AG09319 (cell line): Measurements from ENCODE around the gene FPGS.
A peak's percentile ranks its signal among the peaks of the same experiment; 100 is the strongest.

Experiments
- DNase-seq: peaks from one replicate; pipeline ENCODE4 v3.0.0-alpha.2; 2010; ENCODE audit warnings: low read depth; ENCODE audit errors: extremely low read depth
- CTCF ChIP-seq: IDR thresholded peaks from 2 replicates; pipeline ENCODE4 v1.5.1; 2011; ENCODE audit warnings: low read depth, mild to moderate bottlenecking, inconsistent platforms, low read length, moderate library complexity

The FPGS gene

DNA sequence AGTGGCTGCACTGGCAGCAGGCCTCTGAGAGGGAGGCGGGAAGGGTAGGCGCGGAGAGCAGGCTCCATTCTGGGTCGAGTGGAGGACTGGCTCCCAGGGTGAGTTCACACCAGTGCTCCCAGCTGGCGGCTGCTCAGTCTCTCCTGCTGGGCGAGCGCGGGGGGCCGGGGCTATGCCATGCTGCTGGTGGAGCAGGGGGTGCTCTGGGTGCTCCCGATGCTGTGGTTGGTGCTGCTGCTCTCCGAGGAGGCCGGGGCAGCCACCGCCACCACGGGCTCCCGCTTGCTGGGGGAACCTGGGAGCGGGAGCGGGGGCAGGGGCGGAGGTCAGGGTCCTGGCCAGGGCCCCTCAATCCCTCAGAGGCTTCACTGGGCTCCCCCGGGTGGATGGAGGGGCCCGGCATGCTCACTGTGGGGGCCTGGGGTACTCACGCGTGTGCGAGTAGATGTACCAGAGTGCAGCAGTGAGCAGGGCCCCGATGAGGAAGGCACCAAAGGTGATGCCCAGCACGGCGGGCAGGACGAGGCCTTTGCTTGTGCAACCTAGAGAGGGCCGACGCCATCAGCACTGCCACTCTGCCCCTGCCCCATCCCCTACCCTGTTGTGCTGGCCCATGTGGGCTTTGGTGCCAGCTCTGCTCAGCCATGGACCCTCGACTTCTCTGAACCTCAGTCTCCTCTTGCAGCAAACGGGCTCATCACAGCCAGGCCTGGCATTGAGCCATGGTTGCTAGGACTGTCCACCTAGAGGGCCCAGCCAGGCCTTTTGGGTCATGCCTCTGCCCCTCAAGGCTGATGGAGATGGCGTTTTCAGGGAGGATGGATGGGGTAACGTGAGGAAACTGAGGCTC, 13.1 kb downstream of the FPGS start:
- no peak for DNase-seq

GRCh38 chr9:127816362-127816725, 13.7 kb downstream of the FPGS start:
- no peak for DNase-seq
- TF ChIP-seq CTCF, result no peak

More for the DNA sequence above, 13.1 kb downstream of the FPGS start:
- no peak for TF ChIP-seq CTCF

- no peak for TF ChIP-seq CTCF
- DNase-seq, result no peak
Measured at GRCh38 chr9:127816728-127817127, 14.0 kb downstream of the FPGS start.

- TF ChIP-seq CTCF, result no peak
Measured at GRCh38 chr9:127817881-127818434, 15.3 kb downstream of the FPGS start.

GRCh38 chr9:127818574-127818973, 15.9 kb downstream of the FPGS start:
- TF ChIP-seq CTCF, result no peak

More at GRCh38 chr9:127817881-127818434, 15.3 kb downstream of the FPGS start:
- DNase-seq, result no peak

GRCh38 chr9:127822108-127822507, 19.4 kb downstream of the FPGS start:
- no peak for DNase-seq
- TF ChIP-seq CTCF, result no peak

More at GRCh38 chr9:127818574-127818973, 15.9 kb downstream of the FPGS start:
- no peak for DNase-seq

DNA sequence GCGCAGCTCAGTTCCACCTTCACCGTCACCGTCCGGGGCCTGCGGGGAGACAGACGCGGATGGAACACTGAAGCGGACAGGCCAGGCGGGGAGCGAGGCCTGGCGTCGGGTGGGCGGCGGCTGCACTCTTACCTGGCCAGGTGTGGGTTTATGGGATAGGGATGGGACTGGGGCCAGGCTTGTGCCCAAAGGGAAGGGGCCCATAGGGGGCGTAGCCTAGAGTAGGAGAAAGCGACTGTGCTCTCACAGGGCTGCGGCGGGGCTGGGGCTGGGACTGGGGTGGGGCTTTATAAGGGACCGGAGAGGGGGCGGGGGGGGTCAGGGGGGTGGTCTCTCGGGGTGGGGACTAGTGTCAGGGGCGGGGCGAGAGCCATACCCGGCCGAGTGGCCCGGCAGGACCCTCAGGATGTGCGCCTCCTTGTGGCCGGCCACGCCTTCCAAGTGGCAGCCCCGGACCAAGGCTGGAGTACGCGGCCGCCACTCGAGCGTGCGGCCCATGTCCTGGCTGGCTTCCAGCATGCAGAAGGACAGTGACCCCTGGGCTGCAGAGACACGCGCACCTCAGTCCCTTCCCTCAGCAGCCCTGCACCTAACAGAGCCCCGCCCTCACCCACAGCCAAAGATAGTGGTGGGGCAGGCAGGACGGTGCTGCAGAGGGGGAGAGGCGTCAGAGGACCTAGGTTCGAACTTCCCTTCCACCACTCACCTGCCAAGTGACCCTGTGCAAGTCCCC, 22.8 kb downstream of the FPGS start:
- peak; percentile 18 for TF ChIP-seq CTCF
- no peak for DNase-seq
